GM18502 (cell line): Measurements from ENCODE around the gene SH3BGRL3.
"Not testable (repeated sequence)": the region's sequence is repeated elsewhere in the genome, so short reads cannot be mapped to it uniquely, and the experiment has no call there.

ENCODE experiments used
- ATAC-seq: cut with Tn5 transposase; IDR thresholded peaks from one replicate; pipeline ENCODE4 v1.9.1; 2021; ENCODE audit warnings: mild to moderate bottlenecking; ENCODE audit not compliant: unreplicated experiment, poor library complexity

Gene SH3BGRL3

DNA sequence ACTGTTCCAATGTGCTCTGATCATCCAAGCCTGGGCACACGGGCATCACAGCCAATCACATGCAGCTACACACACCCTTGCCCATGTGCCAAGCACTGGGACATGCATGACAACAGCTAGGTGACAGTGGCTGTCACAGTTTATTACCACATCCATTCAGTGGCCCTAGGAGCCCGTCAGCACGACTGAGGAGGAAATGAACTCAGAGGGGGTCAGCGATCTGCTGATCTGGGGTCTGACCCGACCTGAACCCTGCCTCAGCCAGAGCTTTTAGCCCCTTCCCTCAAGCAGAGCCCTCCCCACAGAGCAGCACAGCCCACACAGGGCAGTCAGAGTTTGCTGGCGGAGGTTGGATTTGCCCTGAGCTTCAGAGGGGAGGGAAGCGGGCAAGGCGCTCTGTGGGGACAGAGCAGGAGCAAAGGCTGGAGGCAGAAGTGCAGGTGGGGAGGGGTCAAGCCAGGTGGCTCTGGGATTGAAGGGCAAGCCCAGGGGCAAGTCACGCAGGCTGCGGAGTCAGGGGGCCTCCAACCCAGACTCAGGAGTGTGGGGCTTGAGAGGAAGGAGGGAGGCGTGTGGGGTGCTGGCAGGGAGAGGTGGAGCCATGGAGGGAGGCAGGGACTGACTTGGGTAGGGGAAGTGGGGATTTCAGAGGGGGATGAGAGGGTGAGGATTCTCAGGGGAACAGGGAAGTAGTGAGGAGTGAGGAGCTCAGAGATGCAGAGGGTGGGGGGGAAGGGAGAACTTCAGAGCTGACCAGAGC is 10.4 kb downstream of the SH3BGRL3 start:
- ATAC-seq: no peak

DNA sequence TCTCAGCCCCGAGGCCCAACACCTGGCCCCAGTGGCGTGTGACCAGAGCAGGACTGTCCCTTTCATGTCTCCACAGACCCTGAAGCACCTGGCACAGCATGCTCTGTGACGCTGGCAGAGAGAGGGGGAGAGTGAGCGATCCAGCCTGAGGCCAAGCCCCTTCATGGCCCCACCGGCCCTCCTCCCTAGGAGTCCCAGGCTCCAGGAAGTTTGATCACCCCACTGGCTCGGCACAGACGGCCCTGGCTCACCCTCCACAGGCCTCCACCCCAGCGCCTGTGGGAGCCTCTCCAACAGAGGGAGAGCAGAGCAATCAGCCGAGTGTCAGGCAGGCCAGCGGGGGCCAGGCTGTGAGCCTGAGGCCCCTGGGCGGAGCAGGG is 11.0 kb downstream of the SH3BGRL3 start:
- ATAC-seq: no peak

GRCh38 chr1:26291433-26291832 is 11.5 kb downstream of the SH3BGRL3 start:
- ATAC-seq: no peak

GRCh38 chr1:26291939-26292338 is 12.1 kb downstream of the SH3BGRL3 start:
- ATAC-seq: no peak

- not testable (repeated sequence) for ATAC-seq
Observed at GRCh38 chr1:26292735-26293134, 12.8 kb downstream of the SH3BGRL3 start.

DNA sequence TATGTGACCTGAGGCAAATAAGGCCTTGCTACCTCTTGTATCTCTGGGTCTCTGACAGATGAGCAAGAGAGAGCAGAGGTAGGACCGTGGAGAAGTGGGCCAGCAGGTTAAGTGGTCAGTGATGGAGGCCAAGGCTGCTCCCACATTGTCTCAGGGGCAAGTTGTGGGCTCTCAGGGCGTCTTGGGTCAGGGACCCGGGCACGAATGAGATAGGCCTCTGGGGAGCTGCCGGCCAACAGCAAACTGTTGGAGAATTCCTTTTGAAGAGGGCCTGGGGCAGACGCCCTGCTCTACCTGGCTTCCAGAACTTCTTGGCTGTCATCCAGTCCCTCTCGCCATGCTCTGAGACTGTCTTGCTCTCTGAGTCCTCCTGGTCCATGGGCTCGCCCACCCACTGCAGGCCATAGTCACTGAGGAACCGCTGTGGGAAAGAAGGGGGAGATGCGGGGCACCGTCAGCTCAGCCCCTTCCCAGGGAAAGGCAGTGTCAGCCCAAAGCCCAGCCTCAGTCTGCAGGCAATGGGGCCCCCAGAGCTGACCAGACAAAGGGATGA is 14.1 kb downstream of the SH3BGRL3 start:
- ATAC-seq: no peak

- ATAC-seq: no peak
Observed at GRCh38 chr1:26295194-26296138, 15.6 kb downstream of the SH3BGRL3 start.

DNA sequence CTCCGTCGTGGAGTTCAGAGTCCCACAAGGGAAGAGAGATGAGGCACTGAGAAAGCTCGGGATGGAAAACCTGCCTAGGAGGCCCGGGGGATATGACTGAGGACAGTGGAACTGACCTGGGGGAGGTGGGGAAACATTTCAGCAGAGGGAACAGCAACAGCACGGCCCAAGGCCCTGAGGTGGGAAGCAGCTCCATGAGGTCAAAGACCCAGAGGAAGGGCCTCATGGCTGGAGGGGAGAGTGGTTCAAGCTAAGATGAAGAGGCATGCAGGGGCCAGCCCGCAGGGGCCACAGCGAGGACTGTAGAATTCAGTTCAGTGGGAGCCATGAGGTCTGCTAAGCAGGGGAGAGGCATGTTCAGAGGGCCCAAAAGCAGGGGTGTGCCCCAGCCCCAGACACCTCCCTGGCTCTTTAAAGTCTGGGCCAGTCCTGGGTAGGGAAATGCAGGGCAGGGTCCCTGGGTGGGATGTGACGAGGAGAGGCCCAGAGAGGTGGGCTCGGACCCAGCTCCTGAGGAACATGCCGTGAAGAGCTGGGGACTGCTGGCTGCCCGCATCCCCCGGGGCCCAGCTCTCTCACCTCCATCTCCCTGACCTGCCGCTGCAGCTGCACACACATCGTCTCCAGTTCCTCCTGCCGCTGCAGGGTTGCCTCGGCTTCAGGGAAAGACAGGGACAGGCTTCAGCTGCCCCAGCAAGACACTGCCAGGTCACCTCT is 16.6 kb downstream of the SH3BGRL3 start:
- no peak for ATAC-seq

DNA sequence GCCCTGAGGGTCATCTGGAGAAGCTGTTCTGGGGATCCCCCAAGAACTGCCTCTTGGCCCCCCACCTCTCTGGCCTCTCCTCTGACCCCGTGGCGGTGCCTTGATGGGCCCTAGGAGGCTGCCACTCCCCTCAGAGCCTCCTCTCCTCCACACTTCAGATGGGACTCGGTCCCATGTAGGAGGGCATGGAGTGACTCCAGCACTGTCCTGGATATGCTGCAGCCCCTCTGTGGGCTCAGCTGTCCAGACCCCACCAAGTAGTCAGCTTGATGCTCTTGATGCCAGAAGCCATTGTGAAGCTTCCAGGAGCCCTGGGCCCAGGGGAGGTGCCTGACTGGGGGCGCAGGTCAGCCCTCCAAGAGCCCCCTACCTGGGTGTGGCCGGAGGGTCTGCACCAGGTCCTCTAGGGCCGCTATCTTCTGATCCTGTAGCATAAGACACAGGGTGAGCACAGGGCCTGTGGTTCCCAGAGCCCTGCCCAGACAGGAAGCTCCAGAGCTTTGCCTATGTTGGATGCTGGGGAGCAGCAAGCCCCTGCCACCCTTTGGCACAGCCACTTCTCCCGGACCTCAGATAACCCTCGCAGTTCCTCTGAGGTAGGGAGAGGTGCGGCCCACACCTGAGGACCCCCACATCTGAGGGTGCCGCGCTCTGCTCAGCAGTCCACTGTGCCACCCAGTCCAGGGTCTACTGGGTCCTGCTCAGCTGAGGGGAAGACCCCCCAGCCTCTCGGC is 17.3 kb downstream of the SH3BGRL3 start:
- no peak for ATAC-seq

DNA sequence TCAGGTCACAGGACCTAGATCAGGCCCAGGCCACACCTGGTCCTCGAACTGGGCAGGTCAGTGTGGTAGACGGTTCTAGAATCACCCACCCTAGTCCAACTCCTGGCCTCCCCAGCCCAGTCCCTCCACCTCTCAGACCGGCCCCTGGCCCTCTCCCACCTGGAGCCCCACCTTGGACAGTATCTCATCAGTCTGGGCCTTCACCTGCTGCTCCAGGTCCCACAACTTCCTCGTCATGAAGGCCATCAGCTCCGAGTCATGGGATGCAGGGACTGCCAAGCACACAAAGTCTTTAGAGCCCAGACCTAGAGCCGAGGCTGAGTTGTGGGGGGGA is 17.9 kb downstream of the SH3BGRL3 start:
- ATAC-seq: no peak

DNA sequence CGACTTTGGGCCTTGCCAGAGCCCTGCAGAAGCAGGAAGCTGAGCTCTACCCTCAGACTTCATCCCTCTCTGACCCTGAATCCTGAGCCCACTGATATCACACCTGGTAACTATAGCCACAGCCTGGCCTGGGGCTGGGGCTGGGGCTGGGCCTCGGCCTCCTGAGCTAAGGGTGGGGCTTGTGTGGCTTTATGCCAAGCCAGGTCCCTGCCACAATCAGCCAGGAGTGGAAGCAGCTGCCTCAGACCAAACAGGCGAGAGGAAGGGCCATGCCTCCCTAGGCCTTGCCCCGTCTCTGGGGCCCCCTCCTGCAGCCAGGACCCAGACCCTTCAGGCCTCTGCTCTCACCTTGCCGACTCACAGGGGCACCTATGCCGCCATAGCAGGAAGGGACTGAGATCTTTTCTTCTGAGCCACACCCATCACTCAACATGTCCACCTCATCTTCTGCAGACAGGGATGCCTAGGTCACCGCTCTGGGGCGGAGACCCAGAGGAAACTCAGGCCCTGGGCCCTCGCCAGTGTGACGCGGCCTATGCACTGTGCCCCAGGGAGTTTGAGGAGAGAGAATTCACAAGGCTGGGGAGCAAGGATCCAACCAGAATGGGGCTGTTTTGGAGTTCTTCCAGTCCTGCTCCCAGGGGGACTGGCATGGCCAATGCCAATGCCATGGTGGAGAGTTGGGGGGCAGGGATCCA is 20.8 kb downstream of the SH3BGRL3 start:
- ATAC-seq: no peak

DNA sequence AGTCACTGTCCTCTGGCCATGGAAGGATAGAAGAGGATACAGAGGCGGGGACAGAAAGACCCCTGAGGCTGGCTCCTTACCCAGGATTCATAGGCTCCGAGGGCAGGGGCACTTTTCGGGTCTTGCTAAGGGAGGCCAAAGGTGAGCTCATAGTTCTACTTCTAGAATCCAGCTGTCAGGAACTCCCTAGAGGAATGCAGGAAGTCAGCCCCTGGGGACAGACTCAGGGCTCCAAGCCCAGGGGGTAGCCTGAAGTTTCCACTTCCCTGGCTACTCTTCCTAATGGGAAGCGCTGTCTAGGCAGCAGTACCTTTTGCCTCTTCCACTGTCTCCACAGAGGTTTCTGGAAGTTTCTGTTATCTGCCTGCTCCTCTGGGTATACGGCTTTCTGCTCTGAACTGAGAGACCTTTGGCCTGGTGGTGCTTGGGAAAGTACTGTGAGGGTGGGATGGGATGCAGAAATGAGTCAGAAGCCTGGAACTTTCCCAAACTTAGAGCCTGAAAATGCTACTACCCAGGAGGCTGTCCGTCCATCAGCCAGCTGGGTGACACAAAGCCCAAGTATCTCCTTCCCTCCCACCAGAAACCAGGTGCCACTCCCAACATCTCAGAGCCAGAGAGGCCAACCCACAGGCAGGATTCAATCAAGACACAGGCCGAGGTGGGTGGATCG is 23.0 kb downstream of the SH3BGRL3 start:
- no peak for ATAC-seq

GRCh38 chr1:26305667-26306289 is 25.9 kb downstream of the SH3BGRL3 start:
- no peak for ATAC-seq

DNA sequence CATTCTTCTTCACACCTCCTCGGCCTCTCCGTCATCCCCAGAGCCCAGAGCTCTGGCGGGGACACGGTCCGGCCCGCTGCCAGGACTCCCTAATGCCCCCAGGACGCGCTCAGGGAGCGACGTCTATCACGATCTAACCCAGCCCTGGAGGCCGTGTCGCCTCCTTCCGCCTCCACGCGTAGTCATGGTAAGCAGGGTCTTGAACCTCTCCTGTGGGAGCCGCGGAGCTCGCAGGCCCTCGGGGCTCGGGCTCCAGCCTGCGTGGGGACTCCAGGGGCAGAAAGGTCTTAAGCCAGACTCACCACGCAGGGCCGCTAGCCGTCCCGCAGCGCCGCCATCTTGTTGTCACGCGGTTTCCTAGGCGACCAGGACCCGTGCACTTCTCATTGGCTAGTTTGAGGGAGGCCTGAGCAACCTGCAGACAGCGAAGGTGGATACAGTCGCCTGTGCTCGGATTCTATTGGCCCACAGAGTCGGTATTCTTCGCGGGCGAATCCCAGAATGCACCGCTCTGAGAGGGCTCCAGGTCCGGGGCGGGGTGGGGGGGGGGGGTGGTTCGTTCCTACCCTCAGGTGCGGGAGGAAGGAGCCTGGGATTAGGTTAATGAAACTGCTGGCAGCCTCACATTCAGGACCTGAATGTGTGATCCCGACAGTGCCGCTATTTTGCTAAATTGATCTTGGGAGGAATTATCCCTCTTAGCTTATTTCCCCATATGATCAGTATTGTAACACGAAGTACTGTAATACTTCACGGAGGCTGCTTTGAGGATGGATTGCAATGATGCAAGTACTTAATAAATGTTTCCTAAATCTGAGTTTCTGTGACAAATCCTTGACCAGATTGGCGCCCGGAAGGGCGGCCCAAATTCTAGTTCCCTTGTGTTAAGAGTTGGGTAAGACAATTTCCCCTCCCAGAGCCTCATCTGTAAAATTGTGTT is 26.7 kb downstream of the SH3BGRL3 start, which contains the start of gene UBXN11:
Gene UBXN11, minus strand, starts transcription at position 347 of the 940 bp plus-strand sequence. CDS start 3,753 bp downstream, outside the sequence.
- ATAC-seq: peak; percentile 98

DNA sequence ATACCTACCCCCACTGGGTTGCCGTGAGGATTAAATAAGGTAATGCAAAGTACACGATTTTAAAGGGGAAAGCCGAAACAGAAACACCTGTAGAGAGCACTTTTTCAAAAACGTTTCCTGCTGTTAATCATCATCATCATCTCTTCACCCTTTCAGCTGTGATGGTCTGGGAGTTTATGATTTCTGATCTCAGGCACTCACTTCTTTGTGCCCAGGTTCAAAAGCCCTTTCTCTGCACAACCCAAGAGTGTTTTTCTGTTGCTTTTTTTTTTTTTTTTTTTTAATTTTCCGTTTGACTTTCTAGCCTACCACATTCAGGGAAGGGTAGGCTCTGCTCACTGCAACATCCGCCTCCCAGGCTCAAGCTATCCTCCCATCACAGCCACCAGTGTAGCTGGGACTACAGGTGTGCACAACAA is 27.5 kb downstream of the SH3BGRL3 start:
- no peak for ATAC-seq

DNA sequence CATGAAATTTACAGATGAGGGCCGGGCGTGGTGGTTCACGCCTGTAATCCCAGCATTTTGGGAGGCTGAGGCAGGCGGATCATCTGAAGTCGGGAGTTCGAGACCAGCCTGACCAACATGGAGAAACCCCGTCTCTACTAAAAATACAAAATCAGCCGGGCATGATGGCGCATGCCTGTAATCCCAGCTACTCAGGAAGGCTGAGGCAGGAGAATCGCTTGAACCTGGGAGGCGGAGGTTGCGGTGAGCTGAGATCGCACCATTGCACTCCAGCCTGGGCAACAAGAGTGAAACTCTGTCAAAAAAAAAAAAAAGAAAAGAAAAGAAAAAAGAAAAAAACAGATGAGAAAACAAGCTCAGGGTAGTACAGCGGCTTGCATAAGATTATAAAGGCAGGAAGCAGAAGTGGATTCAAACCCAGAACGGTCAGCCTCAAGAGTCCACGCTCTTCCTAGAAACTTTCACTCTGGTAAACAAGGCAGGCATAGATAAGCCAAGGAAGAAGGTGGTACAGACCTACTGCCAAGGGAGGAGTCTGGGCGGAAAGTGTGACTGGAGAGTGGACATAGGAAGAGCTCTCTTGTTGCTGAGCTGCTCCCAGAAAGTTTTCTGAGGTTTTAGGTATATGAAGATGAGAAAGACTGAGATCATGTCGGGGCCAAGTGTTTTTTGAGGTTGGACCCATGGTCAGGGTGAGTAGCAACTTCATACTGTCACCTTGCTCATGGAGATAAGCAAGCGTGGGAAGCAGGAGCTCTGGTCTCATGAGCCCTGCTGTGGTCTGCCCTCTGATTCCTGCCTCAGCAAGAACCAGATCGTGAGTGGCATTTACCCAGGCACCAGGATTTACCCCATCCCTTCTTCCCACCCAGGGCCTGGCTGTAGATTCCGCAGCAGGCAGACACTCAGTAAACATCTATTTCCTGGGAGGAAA is 28.3 kb downstream of the SH3BGRL3 start:
- ATAC-seq: not testable (repeated sequence)
